Measurements from ENCODE around the gene SAMD4A.

The SAMD4A gene

GRCh38 chr14:54809767-54810166, 242.8 kb downstream of the SAMD4A start:
- H3K4me3 ChIP-seq (ENCODE audit: low read length) = no peak overlapping the region
- TF ChIP-seq CTCF (conservative IDR thresholded peaks at IDR 0.05; ENCODE audit: low read depth, low read length) = no peak
- DNase-seq (ENCODE audit: low read depth) = no peak

GRCh38 chr14:54812617-54813016, 245.7 kb downstream of the SAMD4A start:
- TF ChIP-seq CTCF (conservative IDR thresholded peaks at IDR 0.05; ENCODE audit: low read depth, low read length) = no peak
- no peak overlapping the region for H3K4me3 ChIP-seq (ENCODE audit: low read length)
- no peak for DNase-seq (ENCODE audit: low read depth)

GRCh38 chr14:54813081-54813480, 246.2 kb downstream of the SAMD4A start:
- no peak for DNase-seq (ENCODE audit: low read depth)
- TF ChIP-seq CTCF (conservative IDR thresholded peaks at IDR 0.05; ENCODE audit: low read depth, low read length) = no peak
- H3K4me3 ChIP-seq (ENCODE audit: low read length) = no peak overlapping the region

- TF ChIP-seq CTCF (conservative IDR thresholded peaks at IDR 0.05; ENCODE audit: low read depth, low read length) = peak; percentile 19
- no peak for DNase-seq (ENCODE audit: low read depth)
- no peak overlapping the region for H3K4me3 ChIP-seq (ENCODE audit: low read length)
These were observed 247.1 kb downstream of the SAMD4A start for GRCh38 chr14:54814076-54814475.

- DNase-seq (ENCODE audit: low read depth) = no peak
- TF ChIP-seq CTCF (conservative IDR thresholded peaks at IDR 0.05; ENCODE audit: low read depth, low read length) = no peak
- no peak overlapping the region for H3K4me3 ChIP-seq (ENCODE audit: low read length)
These were observed 248.1 kb downstream of the SAMD4A start for GRCh38 chr14:54815016-54815415.

GRCh38 chr14:54815515-54815914, 248.6 kb downstream of the SAMD4A start:
- no peak overlapping the region for H3K4me3 ChIP-seq (ENCODE audit: low read length)
- TF ChIP-seq CTCF (conservative IDR thresholded peaks at IDR 0.05; ENCODE audit: low read depth, low read length) = no peak
- no peak for DNase-seq (ENCODE audit: low read depth)

- H3K4me3 ChIP-seq (ENCODE audit: low read length) = no peak overlapping the region
- DNase-seq (ENCODE audit: low read depth) = no peak
- TF ChIP-seq CTCF (conservative IDR thresholded peaks at IDR 0.05; ENCODE audit: low read depth, low read length) = no peak
These were observed 249.5 kb downstream of the SAMD4A start for GRCh38 chr14:54816450-54816849.

Data from retinal pigment epithelial cell (primary cell).